GM21737 (cell line): ENCODE data around the gene SERINC2.
"Not testable (repeated sequence)": the region's sequence is repeated elsewhere in the genome, so short reads cannot be mapped to it uniquely, and the experiment has no call there.

Experiments used
- ATAC-seq: cut with Tn5 transposase; IDR thresholded peaks from one replicate; pipeline ENCODE4 v1.9.1; 2021; ENCODE audit warnings: mild to moderate bottlenecking, moderate library complexity; ENCODE audit not compliant: unreplicated experiment

Gene SERINC2

DNA sequence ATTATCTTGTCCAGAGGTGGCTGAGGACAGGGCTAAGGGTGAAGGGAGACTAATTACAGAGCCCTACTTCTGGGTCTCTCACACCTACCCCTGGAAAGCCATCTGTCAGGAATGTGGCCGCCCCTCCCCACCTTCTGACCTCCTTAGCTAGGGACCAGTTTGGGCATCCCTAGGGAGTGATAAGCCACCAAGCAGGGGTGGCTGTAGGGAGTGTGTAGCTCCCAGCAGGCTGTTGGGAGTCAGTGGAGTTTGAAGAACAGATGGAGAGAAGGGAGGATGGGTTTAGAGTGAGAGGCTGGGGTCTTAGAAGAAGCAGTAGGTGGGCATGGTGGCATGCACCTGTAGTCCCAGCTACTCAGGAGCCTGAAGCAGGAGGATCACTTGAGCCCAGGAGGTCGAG, 808 bp upstream of the SERINC2 start:
- ATAC-seq = no peak

DNA sequence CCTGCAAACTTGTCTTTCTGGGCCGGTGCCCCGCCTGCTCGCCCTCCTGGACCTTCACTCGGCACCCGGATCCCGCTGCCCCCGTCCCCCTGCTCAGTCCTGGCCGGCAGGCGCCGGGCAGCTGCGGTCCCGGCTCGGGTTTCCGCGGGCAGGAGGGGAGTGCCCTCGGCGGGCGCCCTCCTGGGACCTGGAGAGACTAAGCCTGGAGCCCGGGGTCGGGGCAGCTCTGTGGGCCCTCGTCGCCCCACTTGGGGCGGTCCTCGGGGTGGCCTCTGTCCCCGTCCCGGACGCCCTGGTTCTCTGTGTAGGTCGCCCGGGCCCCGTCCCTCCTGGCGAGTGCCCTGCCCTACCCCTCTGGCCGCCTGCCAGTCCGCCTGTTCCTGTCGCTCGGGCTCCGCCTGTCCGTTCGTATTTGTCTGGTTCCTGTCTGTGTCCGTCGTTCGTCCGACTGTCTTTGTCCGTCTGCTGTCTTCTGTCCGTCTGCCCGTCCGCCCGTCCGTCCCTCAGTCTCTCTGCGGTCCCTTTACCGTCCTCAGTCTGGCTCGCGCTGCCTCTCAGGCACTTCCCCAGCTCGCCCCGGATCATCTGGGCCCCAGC, 490 bp downstream of the SERINC2 start:
- no peak for ATAC-seq

DNA sequence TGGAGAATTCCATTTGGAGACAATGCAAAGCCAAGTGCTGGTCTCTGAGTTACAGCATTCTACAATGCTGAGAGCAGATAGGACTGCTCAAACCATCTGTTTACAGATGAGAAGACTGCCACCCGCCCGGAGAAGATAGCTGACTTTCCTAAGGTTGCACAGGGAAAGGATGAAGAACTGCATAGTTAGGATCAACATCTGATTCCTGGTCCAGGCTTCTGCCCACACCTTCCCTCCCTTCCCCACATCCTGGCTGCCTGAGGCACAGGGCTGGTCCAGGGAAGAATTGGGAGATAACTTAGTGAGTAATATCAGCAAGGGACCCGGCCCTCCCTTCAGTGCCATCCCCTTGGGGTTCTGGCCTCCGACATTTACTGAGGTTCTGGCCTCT, 2.0 kb downstream of the SERINC2 start:
- ATAC-seq = no peak

DNA sequence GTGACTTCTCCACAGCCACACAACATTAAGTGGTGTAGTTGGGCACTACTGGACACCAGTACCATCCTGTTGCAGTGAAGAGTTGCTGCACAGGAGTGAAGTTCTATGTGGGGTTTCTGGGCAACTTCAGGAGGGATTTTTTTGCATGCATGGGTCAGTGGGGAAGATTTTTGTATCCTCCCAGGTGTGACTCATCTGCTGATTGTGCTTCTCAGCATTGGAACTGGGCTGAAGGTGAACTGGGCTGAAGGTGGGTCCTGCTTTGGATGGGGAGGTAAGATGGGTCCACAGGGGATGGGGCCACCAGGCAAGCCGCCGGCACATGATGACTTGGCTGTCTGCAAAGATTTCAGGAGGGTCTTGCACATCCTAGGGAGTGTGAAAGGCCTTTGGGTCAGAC, 2.6 kb downstream of the SERINC2 start:
- no peak for ATAC-seq

DNA sequence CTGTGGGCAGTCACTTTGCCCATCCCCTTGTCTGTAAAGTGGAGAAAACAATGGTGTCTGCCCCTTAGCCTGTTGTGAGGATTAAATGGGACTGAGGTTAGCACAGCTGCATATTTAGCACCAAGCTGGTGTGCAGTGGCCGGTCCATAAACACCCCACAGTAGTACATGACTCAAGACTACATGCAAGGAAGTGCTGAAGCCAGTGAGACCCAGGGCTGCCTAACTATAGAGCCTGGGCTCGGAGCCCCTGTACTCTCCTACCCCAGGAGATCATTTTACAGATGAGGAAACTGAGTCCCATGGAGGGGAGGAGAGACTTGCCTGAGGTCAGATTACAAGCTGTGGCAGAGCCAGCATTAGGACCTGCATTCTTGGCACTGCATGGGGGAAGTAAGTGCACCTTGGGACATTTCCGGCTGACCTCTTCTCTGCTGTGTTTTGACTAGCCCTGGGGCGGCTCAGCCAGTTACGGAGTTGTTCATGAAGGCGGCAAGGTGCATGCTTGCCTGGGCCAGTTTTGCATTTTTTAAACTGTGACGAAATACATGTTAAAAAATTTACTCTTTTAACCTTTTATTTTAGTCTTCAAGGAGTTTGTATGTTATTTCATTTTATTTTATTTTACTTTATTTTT, 3.2 kb downstream of the SERINC2 start:
- no peak for ATAC-seq

DNA sequence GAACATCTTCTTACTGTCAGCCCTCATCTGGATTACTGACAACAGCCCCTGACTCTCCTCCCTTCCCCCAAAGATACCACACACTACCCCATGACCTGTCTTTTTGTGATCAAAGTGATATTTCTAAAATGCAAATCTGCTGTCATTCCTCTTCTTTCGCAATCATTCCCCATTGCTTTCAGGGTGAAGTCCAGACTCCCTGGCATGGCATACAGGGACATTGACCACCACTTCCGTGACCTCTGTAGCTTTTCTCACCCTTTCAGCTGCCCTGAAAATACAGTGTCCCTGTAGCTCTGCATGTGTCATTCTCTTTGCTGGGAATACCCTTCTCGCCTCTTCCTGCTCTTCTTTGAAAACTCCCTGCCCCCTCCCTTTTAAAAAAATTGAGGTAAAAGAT, 4.1 kb downstream of the SERINC2 start:
- ATAC-seq = no peak

DNA sequence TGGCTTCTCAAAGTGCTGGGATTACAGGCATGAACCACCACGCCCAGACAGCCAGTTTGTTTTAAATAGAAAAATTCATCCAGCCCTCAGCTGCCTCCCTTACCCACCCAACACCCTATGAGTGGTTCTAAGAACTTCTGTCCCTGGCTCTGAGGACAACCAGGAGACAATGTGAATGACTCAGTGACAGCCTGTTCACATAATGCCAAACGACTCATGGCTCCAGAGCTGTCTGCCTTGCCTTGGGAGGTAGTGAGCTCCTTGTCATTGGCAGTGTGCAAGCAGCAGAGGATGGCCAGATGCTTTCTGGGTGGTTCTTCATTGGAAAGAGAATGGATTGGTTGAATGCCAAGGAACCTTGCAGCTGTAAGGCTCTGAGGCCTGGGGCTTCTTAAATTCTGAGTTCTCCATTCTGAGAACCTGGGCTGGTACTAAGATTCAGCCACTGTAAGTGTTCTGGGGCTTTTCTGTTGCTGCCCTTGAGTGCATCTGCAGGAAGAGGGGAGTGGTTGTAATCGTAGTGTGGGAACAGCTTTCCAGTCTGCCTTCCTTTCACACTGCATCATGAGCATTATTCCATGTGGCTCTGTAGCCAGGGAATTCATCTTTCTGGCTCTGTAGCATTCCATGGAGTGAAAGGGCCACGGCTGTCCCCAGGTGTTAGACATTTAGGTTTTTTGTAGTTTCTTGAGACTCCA, 5.8 kb downstream of the SERINC2 start:
- no peak for ATAC-seq

DNA sequence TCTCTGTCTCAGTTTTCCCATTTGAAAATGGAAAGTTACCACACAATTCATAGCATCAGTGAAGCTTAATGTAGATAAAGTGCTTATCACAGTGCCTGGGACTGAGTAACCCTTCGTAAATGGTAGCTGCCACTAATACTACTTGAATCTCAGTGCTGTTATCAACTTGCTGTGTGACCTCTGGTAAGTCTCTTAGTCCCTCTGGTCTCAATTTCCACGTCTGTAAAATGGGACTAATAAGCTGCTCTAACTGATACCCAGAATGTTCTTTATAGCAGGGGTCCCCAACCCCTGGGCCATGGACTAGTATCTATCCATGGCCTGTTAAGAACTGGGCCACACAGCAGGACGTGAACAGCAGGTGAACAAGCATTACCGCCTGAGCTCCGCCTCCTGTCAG, 7.7 kb downstream of the SERINC2 start:
- ATAC-seq = no peak

DNA sequence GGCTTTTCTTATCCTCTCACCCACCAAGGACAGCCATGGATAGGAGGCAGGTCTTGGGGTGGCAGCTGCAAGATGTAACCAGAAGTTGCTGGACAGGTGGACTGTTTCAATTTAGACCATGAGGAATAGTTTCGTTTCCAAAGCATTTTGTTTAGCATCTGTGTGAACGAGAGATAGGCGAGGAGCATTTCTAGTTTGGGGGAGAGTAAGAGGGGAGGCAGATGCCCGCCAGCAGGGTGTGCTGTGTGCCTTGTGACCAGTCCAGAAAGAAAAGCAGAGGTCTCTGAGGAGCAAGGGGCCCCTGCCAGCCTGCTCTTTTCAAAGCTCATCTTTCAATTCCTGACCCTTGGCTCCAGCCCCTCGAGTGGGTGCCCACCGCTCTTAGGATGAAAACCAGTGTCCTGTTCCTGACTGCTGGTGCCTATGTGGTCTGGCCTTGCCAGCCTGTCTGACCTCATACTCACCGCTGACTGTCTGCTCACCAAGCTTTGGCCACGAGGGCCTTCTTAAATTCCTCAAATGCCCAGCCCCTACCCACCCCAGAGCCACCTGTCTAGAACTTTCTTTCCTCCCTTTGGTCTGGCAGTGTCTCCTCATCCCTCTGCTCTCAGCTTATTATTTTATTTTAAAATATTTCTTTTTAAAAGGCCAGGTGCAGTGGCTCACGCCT, 8.5 kb downstream of the SERINC2 start:
- no peak for ATAC-seq

DNA sequence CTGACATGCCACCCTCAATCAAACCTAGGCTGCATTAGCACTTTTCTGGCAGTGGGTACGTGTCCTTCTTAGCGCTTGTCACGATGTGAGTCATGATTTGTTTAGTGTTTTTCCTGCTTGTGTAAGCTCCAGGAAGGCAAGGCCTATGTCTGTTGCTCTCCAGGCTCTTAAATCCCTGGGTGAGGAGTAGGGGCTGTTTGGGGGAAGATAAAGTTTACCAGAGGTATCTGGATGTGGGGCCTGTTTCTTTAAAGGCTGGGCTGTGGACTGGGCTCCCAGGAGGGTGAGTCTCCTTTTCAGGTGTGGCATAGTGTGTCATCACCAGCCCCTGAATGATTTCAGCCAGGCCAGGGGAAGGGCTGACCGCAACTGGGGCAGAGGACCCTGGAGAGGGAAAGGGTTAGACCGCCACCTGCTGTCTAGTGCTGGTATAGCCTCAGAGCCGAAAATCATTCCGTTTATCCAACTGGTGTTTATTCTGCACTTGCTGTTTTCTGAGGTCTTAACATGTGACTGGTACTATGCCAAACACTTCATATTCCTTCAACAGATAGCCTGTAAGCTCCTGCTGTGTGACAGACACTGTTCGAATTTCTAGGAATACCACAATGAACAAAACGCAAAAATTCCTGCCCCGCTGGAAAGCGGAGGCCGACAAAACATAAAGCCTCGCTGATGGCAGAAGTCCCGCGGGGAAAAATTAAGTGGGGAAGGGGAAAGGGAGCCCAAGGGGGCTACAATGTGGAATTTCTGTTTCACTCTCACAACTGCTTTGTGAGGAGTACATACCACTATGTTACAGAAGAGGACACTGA, 9.7 kb downstream of the SERINC2 start:
- ATAC-seq = no peak

DNA sequence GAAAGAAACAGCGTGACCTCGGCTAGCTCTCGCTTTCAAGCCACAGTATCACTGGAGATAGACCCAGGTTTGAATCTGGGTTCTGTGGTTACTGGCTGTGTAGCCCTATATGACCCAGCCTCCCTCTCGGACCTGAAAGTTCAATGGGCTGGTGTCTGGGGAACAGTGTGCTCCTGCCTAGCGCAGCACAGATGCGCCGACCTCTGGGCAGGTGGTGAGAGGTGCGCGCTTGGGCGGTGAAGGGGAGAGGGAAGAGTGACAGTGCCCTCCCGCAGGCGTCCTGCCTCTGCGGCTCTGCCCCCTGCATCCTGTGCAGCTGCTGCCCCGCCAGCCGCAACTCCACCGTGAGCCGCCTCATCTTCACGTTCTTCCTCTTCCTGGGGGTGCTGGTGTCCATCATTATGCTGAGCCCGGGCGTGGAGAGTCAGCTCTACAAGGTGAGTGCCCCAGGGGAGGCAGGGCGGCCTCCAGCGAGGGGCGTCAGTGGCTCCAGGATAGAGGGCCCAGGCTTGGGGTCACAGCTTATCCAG, 10.5 kb downstream of the SERINC2 start:
- peak; percentile 83 for ATAC-seq

DNA sequence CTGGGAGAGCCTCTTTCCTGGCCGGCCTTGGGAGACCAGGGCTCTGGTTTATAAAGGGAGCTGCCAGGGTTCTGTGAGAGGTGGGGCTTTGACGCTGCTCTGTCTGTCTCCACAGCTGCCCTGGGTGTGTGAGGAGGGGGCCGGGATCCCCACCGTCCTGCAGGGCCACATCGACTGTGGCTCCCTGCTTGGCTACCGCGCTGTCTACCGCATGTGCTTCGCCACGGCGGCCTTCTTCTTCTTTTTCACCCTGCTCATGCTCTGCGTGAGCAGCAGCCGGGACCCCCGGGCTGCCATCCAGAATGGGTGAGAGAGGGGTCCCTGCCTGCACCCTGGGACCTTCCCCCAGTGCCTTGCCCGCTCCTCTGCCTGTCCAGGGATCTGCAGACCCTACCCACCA, 11.6 kb downstream of the SERINC2 start:
- ATAC-seq = no peak

DNA sequence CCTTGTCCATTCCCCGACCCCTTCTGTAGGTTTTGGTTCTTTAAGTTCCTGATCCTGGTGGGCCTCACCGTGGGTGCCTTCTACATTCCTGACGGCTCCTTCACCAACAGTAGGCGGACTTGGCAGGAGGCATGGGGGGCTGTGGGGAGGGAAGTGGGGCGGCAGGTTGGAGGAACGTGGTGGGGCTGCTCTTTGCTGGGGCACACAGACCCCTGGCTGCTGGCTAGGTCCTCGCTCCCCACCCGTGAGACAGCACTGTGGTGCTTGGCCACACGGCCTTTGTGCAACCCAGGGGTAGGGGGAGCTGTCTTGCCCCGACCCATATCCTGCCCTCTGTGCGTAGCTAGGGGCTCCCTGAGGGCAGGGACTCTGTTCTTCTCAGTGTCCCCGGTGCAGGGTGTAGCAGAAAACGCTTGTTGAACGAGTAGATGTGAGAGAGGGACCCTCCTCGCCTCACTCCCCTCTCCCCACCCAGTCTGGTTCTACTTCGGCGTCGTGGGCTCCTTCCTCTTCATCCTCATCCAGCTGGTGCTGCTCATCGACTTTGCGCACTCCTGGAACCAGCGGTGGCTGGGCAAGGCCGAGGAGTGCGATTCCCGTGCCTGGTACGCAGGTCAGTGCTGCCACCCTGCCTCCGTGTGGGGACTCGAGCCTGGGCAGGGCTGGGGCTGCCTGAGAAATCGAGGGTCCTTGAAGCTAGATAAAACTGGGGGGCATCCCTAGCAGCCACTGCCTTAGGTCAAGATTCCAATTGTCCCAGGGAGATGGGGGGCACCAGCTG, 12.5 kb downstream of the SERINC2 start:
- no peak for ATAC-seq

DNA sequence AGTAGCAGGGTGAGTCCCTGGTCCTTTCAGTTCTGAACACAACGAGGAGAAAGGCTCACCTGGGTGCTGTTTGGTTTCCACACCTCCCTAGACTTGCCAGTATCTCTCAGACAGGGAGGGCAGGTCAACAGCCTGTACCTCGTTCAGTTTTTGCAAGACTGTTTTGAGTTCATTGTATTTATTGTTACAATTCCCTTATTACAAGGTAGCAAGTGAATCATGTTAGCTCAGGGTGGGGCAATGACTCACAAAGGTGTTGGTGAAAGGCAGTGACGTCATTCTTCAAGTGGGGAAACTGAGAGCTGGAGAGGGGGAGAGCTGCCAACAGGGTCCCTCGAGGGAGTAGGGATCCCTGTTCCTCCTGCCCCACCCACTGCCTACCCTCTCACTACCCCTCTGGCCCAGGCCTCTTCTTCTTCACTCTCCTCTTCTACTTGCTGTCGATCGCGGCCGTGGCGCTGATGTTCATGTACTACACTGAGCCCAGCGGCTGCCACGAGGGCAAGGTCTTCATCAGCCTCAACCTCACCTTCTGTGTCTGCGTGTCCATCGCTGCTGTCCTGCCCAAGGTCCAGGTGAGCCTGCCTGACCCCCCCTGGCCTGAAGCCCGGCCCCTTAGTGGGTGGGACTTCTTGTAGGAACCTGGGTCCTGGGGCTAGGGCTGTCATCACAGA, 13.4 kb downstream of the SERINC2 start:
- ATAC-seq = no peak

DNA sequence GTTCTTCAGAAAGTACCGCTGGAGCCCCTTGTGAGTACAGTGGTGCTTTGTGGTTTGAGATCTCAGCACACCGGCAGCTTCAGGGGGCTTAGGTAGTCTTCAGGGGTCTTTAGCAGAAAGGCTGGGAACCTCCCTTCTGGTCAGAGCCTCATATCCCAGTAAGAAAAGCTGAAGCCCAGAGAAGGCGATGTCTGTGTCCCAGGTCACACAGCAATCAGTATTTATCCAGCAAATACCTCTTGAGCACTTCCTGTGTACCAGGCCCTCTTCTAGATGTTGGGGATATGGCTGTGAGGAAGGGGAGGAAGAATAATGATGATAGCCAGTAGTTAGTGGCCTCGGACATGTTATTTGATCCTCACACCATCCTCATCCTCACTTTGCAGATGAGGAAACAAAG, 14.3 kb downstream of the SERINC2 start:
- ATAC-seq = no peak

DNA sequence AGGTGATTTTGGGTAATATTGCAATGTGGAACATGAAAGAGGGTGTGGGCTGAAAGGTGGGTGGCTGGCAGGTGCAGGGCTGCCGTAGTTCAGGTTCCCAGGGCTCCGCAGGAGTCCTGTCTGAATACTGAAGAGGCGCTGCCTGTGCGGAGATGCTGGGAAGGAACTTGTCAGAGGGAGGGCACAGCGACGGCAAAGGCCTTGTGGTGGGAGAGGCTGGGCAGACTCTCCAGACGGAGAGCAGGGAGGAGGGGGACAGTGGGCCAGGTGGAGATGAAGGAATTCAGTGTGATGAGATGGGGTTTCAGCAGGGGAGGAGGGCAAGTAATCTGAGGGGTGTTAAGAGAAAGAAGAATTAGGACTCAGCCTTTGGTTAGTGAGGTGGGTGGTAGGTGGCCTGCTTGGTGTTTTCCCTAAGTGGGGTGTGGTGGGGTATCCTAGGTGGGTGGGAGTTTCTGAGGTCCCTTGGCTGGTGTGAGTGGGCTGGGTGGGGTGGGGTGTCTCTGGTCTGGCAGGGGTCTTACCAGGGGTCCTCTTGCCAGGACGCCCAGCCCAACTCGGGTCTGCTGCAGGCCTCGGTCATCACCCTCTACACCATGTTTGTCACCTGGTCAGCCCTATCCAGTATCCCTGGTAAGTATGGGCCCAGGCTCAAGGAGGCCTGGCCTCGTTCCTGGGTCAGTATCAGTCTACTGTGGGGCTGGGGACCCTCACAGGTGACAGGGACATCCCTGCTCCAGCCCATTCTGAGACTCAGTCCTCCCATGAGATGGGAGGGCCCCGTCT, 15.6 kb downstream of the SERINC2 start:
- no peak for ATAC-seq

DNA sequence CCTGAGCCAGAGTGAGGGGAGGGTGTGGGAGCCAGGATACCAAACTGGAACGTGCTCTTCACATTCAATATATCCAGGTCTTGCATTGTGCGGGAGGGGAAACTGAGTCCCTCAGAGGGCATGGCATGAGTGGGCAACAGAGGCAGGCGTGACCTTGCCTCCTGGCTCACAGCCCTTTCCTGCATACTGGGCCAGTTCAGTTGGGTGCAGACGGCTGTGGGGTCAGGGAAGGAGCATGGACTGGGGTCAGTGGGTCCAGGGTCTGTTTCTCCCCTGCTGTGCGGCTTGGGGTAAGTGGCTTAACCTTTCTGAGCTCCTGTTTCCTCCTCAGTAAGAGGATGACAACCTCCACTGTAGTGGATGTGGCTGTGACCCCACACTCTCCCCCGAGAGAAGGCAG, 16.6 kb downstream of the SERINC2 start:
- ATAC-seq = no peak

DNA sequence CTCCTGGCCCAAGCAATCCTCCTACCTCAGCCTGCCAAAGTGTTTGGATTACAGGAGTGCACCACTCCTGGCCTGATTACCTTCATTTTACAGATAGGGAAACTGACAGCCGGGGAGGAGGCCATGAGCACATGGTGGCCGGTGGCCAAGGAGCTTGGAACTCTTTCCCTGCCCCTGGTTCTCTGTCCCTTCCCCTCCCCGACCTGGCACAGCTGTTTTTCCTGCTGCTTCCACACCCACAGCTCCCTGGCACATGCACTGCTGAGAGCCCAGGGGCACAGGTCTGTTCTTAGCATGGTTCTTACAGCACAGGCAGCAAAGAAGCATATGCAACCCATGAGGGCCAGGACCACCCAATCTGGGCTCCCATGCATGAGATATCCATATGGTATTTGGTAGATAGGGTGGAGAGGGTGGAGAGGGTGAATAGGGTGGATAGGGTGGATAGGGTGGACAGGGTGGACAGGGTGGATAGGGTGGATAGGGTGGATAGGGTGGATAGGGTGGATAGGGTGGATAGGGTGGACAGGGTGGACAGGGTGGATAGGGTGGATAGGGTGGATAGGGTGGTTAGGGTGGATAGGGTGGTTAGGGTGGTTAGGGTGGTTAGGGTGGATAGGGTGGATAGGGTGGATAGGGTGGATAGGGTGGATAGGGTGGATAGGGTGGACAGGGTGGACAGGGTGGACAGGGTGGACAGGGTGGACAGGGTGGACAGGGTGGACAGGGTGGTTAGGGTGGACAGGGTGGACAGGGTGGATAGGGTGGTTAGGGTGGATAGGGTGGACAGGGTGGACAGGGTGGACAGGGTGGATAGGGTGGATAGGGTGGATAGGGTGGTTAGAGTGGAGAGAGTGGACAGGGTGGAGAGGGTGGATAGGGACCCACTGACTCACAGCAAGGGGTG, 18.6 kb downstream of the SERINC2 start:
- not testable (repeated sequence) for ATAC-seq
